Effector CD4-positive, alpha-beta T cell (primary cell): Measurements from ENCODE around the gene RHOD.

Source experiments
- DNase-seq: peaks from one replicate; pipeline ENCODE4 v3.0.0-alpha.2; 2020

The RHOD gene

GRCh38 chr11:67032830-67033551 lies 23.7 kb upstream of the RHOD start:
- DNase-seq: no peak

- no peak for DNase-seq
Measured at GRCh38 chr11:67033661-67034166, 22.9 kb upstream of the RHOD start.

- DNase-seq: no peak
Measured at GRCh38 chr11:67034350-67034749, 22.3 kb upstream of the RHOD start.

GRCh38 chr11:67040147-67040546 lies 16.5 kb upstream of the RHOD start:
- no peak for DNase-seq

- no peak for DNase-seq
Measured at GRCh38 chr11:67041602-67042001, 15.0 kb upstream of the RHOD start.

- no peak for DNase-seq
Measured at GRCh38 chr11:67043572-67044349, 12.9 kb upstream of the RHOD start.

- DNase-seq: no peak
Measured at GRCh38 chr11:67044496-67044895, 12.2 kb upstream of the RHOD start.

GRCh38 chr11:67045314-67045713 lies 11.3 kb upstream of the RHOD start:
- DNase-seq: no peak

GRCh38 chr11:67048515-67049130 lies 8.0 kb upstream of the RHOD start:
- no peak for DNase-seq

GRCh38 chr11:67050139-67050538 lies 6.5 kb upstream of the RHOD start:
- no peak for DNase-seq

GRCh38 chr11:67051180-67051893 lies 5.3 kb upstream of the RHOD start:
- no peak for DNase-seq

- DNase-seq: no peak
Measured at GRCh38 chr11:67051945-67052488, 4.6 kb upstream of the RHOD start.

- DNase-seq: no peak
Measured at GRCh38 chr11:67052891-67053290, 3.8 kb upstream of the RHOD start.

- DNase-seq: no peak
Measured at GRCh38 chr11:67053896-67054329, 2.7 kb upstream of the RHOD start.

- no peak for DNase-seq
Measured at GRCh38 chr11:67054346-67054835, 2.3 kb upstream of the RHOD start.

GRCh38 chr11:67054836-67055523 lies 1.7 kb upstream of the RHOD start:
- DNase-seq: no peak

GRCh38 chr11:67055812-67056211 lies 835 bp upstream of the RHOD start:
- DNase-seq: no peak

- no peak for DNase-seq
Measured at GRCh38 chr11:67057205-67057672, 592 bp downstream of the RHOD start.

- no peak for DNase-seq
Measured at GRCh38 chr11:67058506-67058905, 1.9 kb downstream of the RHOD start.

GRCh38 chr11:67059671-67060070 lies 3.0 kb downstream of the RHOD start:
- DNase-seq: no peak

- DNase-seq: no peak
Measured at GRCh38 chr11:67060111-67060522, 3.5 kb downstream of the RHOD start.
